BLaER1 (cell line): ENCODE results near the gene NTM.

Experiments used
- H3K27ac ChIP-seq: shearing (Covaris generic); formaldehyde crosslinking; 2 replicates; pipeline ENCODE4 v1.8.1; 2022
- H3K27me3 ChIP-seq: shearing (Covaris generic); formaldehyde crosslinking; 2 replicates; pipeline ENCODE4 v1.8.1; 2022
- H3K36me3 ChIP-seq: shearing (Covaris generic); formaldehyde crosslinking; 2 replicates; pipeline ENCODE4 v1.8.1; 2022
- H3K4me1 ChIP-seq: shearing (Covaris generic); formaldehyde crosslinking; 2 replicates; pipeline ENCODE4 v1.8.1; 2022
- H3K4me2 ChIP-seq: shearing (Covaris generic); formaldehyde crosslinking; 2 replicates; pipeline ENCODE4 v1.8.1; 2022
- H3K4me3 ChIP-seq: shearing (Covaris generic); formaldehyde crosslinking; 2 replicates; pipeline ENCODE4 v1.8.1; 2022
- H3K9ac ChIP-seq: shearing (Covaris generic); formaldehyde crosslinking; 2 replicates; pipeline ENCODE4 v1.8.1; 2022
- H3K9me3 ChIP-seq: shearing (Covaris generic); formaldehyde crosslinking; 2 replicates; pipeline ENCODE4 v1.8.1; 2022
- H4K20me1 ChIP-seq: shearing (Covaris generic); formaldehyde crosslinking; 2 replicates; pipeline ENCODE4 v1.8.1; 2022
- Cebpa-rat ChIP-seq: shearing (Covaris generic); IDR thresholded peaks from 2 replicates; pipeline ENCODE4 v1.8.1; 2022

NTM gene

GRCh38 chr11:131561501-131561900 lies 191.1 kb downstream of the NTM start:
- H3K27ac ChIP-seq, result no peak overlapping the region
- H3K4me3 ChIP-seq, result no peak overlapping the region
- no peak overlapping the region for H3K4me2 ChIP-seq
- no peaks in the 10 kb centered on the region for H4K20me1 ChIP-seq
- TF ChIP-seq Cebpa-rat, result no peak
- no peaks in the 10 kb centered on the region for H3K9me3 ChIP-seq
- H3K9ac ChIP-seq, result no peak overlapping the region
- H3K27me3 ChIP-seq, result no peaks in the 10 kb centered on the region
- H3K4me1 ChIP-seq, result no peaks in the 10 kb centered on the region
- no peaks in the 10 kb centered on the region for H3K36me3 ChIP-seq

DNA sequence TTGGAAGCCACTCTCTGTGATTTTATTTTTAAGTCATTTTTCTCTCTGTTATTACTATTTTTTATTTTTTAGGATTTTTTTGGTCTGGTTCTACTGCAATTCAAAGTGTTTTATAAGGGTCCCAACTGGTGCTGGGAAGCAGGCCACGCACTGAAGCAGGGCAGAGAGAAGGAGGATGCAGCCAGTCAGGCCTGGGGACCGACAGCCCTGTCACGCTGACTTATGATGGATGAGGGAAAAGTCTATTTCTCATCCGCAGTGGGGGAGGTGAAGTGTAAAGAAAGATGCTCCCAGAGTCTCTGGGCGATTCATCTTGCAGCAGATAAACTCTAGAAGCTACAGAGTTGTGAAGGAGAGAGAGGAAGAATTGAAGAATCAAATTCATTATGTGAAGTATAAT lies 191.6 kb downstream of the NTM start:
- H3K27ac ChIP-seq, result no peak overlapping the region
- no peaks in the 10 kb centered on the region for H3K36me3 ChIP-seq
- H4K20me1 ChIP-seq, result no peaks in the 10 kb centered on the region
- H3K4me3 ChIP-seq, result no peak overlapping the region
- no peak for TF ChIP-seq Cebpa-rat
- no peaks in the 10 kb centered on the region for H3K27me3 ChIP-seq
- H3K9ac ChIP-seq, result no peak overlapping the region
- H3K4me2 ChIP-seq, result no peak overlapping the region
- H3K9me3 ChIP-seq, result no peaks in the 10 kb centered on the region
- no peaks in the 10 kb centered on the region for H3K4me1 ChIP-seq

DNA sequence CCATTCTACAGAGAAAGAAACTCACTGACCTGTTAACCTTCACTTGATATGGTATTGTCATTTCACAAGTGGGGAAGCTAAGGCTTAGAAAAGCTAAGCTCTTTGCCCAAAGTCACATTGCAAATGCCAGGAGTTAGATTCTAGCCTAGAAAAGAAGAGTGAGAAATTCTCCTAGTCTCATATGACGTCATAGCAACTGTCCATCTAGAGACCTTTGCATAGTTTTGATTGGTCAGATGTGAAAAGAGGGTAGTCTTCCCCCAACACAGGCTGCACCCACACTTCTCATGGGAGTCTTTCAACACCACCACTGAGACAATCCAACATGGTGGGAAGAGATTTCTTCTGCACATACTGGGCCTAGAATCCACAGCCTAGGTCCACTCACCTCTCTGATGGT lies 197.9 kb downstream of the NTM start:
- Histone ChIP-seq H3K9me3 (no peaks in the 10 kb centered on the region), H3K27me3 (no peaks in the 10 kb centered on the region), H3K4me1 (no peaks in the 10 kb centered on the region), H3K27ac (no peak overlapping the region), H3K4me2 (no peak overlapping the region), H3K4me3 (no peak overlapping the region), H3K9ac (no peak overlapping the region), H4K20me1 (no peaks in the 10 kb centered on the region), H3K36me3 (no peaks in the 10 kb centered on the region)
- TF ChIP-seq Cebpa-rat, result no peak

DNA sequence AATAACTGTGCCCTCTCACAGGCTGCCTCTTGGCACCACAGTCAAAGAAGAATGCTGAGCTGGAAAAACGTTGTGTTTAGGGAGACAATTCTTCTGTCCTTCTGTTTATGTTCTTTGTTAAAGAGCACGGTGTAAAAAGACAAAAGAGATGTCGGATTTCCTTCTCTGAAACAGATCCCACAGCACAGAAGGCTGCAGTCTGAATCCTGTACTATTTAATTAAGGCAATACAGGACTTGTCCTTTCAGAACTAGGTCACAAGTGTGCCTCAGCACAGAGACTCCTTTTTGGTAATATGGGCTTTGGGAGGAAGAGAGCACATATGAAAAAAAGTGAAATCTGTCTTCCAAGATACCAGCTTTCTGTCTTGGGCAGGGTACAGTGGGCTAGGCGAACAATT lies 201.2 kb downstream of the NTM start:
- Histone ChIP-seq H3K27me3 (no peaks in the 10 kb centered on the region), H3K36me3 (no peaks in the 10 kb centered on the region), H4K20me1 (no peaks in the 10 kb centered on the region), H3K9me3 (no peaks in the 10 kb centered on the region), H3K9ac (no peak overlapping the region), H3K4me3 (no peak overlapping the region), H3K27ac (no peak overlapping the region), H3K4me2 (no peak overlapping the region), H3K4me1 (no peaks in the 10 kb centered on the region)
- TF ChIP-seq Cebpa-rat, result no peak

- H3K36me3 ChIP-seq, result no peaks in the 10 kb centered on the region
Measured at GRCh38 chr11:131572423-131572822, 202.0 kb downstream of the NTM start.

GRCh38 chr11:131579932-131580387 lies 209.5 kb downstream of the NTM start:
- H4K20me1 ChIP-seq, result no peaks in the 10 kb centered on the region
- no peak overlapping the region for H3K4me3 ChIP-seq
- no peaks in the 10 kb centered on the region for H3K27me3 ChIP-seq
- H3K27ac ChIP-seq, result no peak overlapping the region
- no peak overlapping the region for H3K9ac ChIP-seq
- no peak overlapping the region for H3K4me2 ChIP-seq
- TF ChIP-seq Cebpa-rat, result no peak
- no peaks in the 10 kb centered on the region for H3K36me3 ChIP-seq
- H3K4me1 ChIP-seq, result peaks cover 3% of the 10 kb centered on the region
- H3K9me3 ChIP-seq, result no peaks in the 10 kb centered on the region

More at GRCh38 chr11:131572423-131572822, 202.0 kb downstream of the NTM start:
- H3K4me1 ChIP-seq, result no peaks in the 10 kb centered on the region
- no peak overlapping the region for H3K4me3 ChIP-seq
- no peaks in the 10 kb centered on the region for H3K27me3 ChIP-seq
- no peak for TF ChIP-seq Cebpa-rat
- H3K9me3 ChIP-seq, result no peaks in the 10 kb centered on the region
- no peak overlapping the region for H3K27ac ChIP-seq
- H4K20me1 ChIP-seq, result no peaks in the 10 kb centered on the region
- H3K4me2 ChIP-seq, result no peak overlapping the region
- no peak overlapping the region for H3K9ac ChIP-seq

- Histone ChIP-seq H4K20me1 (no peaks in the 10 kb centered on the region), H3K27me3 (no peaks in the 10 kb centered on the region), H3K4me1 (peaks cover 8% of the 10 kb centered on the region), H3K9ac (no peak overlapping the region), H3K36me3 (no peaks in the 10 kb centered on the region), H3K9me3 (no peaks in the 10 kb centered on the region), H3K4me2 (no peak overlapping the region), H3K4me3 (no peak overlapping the region), H3K27ac (no peak overlapping the region)
- TF ChIP-seq Cebpa-rat, result no peak
Measured at GRCh38 chr11:131580476-131580875, 210.1 kb downstream of the NTM start.

DNA sequence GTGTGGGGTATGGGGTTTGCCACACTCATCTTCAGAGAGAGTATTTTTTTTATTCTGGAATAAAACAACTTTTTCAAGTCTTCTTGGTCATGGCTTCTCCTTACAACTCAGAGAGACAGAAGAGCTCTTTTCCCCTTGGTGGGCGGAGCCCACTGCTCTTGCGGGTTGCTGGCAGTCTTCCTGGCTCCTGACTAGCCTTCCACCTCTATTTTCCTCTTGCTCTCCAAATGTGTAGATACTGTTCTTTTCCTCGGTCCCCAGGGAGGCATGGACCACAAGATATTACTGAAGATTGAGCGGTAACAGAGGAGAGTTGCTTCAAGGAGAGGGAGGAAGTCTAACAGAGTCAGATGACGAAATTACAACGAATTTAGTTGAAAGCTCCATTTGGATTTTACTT lies 210.6 kb downstream of the NTM start:
- Histone ChIP-seq H3K9me3 (no peaks in the 10 kb centered on the region), H3K4me3 (no peak overlapping the region), H3K27ac (no peak overlapping the region), H3K9ac (no peak overlapping the region), H3K27me3 (no peaks in the 10 kb centered on the region), H3K4me2 (no peak overlapping the region), H3K4me1 (peaks cover 14% of the 10 kb centered on the region), H3K36me3 (no peaks in the 10 kb centered on the region), H4K20me1 (no peaks in the 10 kb centered on the region)
- TF ChIP-seq Cebpa-rat, result no peak

- no peaks in the 10 kb centered on the region for H4K20me1 ChIP-seq
- H3K27me3 ChIP-seq, result no peaks in the 10 kb centered on the region
- H3K27ac ChIP-seq, result no peak overlapping the region
- no peaks in the 10 kb centered on the region for H3K36me3 ChIP-seq
- H3K4me1 ChIP-seq, result peaks cover 14% of the 10 kb centered on the region
- H3K4me2 ChIP-seq, result no peak overlapping the region
- H3K9me3 ChIP-seq, result no peaks in the 10 kb centered on the region
- no peak overlapping the region for H3K9ac ChIP-seq
- TF ChIP-seq Cebpa-rat, result no peak
- H3K4me3 ChIP-seq, result no peak overlapping the region
Measured at GRCh38 chr11:131582021-131582525, 211.7 kb downstream of the NTM start.

- Histone ChIP-seq H3K27me3 (no peaks in the 10 kb centered on the region), H3K4me1 (peaks cover 14% of the 10 kb centered on the region), H4K20me1 (no peaks in the 10 kb centered on the region), H3K4me3 (no peak overlapping the region), H3K4me2 (no peak overlapping the region), H3K9ac (no peak overlapping the region), H3K9me3 (no peaks in the 10 kb centered on the region), H3K27ac (no peak overlapping the region), H3K36me3 (no peaks in the 10 kb centered on the region)
- no peak for TF ChIP-seq Cebpa-rat
Measured at GRCh38 chr11:131583421-131583820, 213.0 kb downstream of the NTM start.

- no peak for TF ChIP-seq Cebpa-rat
- Histone ChIP-seq H3K27me3 (no peaks in the 10 kb centered on the region), H3K9me3 (no peaks in the 10 kb centered on the region), H4K20me1 (no peaks in the 10 kb centered on the region), H3K36me3 (no peaks in the 10 kb centered on the region), H3K27ac (no peak overlapping the region), H3K4me2 (no peak overlapping the region), H3K9ac (no peak overlapping the region), H3K4me1 (peaks cover 14% of the 10 kb centered on the region), H3K4me3 (no peak overlapping the region)
Measured at GRCh38 chr11:131583938-131584337, 213.5 kb downstream of the NTM start.
